Hippocampal formation (tissue), 2 donors: ENCODE results near the gene AFF4.
A peak's percentile ranks its signal among the peaks of the same experiment; 100 is the strongest.
"Not testable (repeated sequence)": the region's sequence is repeated elsewhere in the genome, so short reads cannot be mapped to it uniquely, and the experiment has no call there.

Experiments used
- DNase-seq, 2 donors: peaks; one replicate each; lab custom pipeline; 2025; lab: John Stamatoyannopoulos, UW

Gene AFF4

DNA sequence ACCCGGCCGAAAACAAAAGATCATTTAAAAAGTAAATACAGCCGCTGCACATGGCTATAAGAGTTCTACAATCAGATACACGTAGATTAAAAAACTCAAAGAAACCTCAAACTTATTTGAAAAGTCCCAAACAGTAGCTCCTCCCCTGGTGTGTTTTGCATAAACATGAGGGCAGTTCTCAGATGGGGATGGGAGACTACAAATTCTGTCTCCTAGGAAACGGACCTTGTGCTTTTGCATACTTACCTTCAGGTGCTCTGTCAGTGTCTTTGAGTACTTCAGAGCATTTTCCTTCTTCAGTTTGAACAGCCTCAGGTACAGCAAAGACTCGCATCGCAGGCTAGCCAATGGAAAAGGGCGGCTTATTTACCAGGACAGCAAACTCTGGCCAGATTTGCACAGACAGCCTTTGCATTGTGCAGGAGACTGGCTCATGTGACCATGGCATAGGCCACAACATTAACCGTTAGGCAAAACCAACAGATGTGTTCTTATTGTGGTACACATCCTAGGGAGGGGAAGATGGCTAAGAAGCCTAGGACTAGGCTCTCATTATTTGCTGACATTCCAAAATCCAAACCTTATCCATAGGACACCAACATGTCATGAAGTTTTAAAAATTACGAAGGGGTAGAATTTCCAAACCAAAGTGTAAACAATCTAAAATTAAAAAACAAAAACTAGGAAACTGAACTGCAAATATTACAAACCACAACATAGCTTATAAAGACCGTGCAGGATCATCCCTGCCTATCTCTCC, 77.2 kb downstream of the AFF4 start:
- peak in 1 of 2 donors; percentile 20 for DNase-seq

DNA sequence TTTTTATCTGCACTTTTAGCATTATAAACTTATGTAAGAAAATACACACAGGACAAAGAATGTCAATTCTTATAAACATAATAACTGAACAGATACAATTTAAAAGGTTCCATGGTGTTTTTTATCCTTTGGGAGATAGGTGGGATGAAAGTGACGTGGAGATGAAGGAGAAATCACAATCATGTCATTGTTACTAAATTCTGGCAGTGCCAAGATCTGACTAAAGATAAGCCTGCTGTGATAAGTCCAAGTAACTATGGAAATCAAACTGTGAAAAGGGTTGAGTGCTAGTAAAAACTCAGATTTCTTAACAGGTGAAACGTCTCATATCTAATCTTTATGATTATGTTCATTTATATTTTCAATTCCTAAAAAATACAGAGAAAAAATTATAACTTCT, 78.9 kb downstream of the AFF4 start:
- DNase-seq = no peak

DNA sequence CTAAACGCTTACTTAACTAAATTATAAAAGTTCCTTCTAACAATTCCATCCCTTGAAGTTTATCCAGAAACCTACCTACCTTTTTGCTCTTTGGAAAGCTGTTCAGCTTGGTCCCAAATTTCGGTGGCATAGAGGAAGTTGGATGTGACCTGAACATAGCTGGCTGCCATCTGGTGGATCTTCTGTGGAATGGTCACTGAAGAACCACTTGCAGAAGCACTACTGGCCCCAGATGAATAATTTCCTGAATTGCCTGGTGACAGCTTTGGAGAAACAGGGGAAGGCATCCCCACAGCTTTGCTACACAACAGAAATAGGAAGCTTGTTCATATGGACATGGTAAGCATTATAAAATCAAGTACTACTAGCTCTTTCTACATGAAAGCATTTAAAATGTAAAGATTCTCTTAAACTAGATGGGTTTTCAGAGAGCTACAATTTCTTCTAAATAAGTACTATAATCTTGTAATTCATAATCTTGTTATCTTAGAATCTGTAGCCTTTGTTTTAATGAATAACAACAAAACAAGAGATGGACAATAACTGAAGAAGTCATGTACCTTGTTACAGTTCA, 80.1 kb downstream of the AFF4 start:
- peak; percentile 39 to 85 for DNase-seq

DNA sequence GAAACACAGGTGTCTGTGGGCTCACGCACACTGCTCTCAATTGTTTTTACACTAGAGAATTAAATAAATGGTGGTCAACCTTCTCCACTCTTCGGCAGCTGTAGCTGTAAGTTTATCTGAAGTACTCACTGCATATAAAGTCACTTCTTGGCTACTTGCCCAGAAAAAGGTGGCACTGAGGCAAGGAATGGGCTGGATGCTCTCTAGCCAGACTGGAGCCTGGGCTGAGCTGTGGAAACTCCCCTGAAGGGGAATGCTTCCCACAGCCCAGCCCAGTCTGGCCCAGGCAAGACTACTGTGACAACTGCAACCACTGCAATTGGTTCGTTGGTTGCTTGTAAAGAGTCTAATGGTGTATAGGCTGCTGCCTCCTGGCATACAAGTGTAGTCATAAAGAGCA, 85.5 kb downstream of the AFF4 start:
- no peak for DNase-seq

DNA sequence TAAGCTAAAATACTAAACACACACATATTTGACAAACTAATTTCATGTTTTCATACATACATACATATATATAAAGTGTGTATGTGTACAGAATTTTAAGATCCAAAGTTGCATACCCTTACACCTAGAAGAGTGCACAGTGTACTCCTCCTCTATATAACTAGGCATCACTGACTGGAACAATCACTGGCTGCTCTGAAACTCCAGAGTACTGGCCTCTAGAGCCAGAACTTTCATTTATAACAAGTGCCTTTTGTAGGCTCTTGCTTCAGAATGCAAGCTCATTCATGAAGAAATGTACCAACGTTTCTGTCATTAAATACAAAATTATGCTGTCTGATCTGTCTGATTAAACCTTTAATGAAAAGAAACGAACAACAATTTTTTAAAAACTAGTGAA, 86.0 kb downstream of the AFF4 start:
- DNase-seq = peak in 1 of 2 donors; percentile 23

DNA sequence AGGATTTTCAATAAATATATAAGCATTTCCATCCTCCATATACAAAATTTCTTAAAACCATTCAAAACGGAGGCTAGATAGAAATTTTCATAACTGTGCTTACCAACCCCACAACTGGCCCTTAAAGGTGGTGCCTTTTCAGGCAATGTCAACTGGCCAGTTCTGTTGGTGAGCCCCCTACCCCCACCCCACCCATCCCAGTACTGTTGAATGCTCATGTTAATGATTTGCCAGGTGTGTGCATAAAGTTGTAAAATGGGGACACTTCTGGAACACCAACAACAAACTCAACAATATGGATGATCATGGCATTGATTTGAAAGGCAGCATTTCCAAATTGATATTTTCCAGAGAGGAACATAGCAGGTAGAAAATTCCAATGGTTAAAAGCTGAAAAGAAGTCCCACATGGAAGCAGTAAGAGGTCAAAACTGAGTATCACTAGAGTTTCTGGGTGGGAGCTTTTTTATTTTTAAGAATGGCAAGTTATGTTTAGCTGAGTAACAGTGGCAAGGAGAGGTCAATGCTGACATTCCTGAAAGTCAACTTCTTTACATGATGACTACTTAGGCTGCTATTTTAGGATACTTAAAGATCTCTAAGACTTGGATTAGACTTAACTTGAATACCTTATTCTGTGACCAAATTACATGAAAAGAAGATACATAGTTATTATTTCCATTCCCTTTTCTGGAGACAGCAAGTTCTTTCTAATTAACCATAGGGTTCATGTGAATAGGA, 87.2 kb downstream of the AFF4 start:
- DNase-seq = no peak

DNA sequence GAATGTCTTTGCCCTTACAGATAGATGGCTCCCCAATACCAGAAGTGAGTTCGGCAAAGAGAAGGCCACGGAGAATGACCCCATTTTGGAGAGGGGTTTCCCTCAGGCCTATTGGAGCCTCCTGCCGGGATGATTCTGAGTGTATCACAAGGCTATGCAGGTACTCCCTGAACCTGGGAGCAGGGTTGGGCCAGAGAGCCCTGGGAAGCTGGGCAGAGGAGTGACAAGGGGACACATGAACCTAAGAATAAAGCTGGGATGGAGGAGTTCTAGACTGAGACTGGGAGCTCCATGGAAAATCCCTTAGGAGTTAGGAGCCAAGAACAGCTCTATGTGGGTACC, 89.5 kb downstream of the AFF4 start:
- DNase-seq = no peak

DNA sequence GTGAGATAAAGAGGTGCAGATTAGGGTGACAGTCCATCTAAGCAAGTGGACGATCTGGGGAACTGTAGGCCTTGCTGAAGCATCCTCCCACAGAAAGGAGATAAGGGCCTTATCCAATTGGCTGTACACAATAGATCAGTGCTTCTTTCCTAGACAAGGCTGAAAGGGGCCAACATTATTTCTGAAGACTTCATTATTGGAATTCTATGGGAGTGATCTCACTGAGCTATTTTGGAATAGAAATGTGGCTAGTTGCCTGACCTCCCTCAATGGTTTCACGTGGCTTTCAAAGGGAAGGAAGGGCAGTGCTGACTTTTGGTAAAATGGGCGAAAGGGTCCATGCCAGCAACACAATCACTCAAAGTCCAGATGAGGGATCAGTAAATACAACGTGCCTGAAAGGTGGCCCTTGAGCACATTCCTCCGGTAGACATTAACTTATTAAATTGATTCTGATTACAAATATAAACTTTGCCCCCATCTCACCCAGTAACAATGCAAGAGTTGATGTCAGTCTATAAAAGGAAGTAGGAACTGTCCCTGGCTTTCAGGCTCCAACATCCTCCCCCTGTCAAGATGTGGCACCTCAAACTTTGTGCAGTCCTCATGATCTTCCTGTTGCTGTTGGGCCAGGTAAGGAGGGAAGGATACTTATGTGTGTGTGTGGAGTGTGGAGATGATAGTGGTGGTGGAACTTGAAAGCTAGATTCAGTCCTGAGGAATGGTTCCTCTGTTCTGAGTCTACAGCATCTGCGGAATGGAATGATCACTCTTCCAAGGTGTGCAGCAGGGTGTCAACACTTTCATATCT, 90.1 kb downstream of the AFF4 start, which contains the start of gene LEAP2:
LEAP2 (plus strand) TSS at position 550 of the 811 bp plus-strand sequence; CDS start at position 577, 27 bp downstream.
- no peak for DNase-seq

DNA sequence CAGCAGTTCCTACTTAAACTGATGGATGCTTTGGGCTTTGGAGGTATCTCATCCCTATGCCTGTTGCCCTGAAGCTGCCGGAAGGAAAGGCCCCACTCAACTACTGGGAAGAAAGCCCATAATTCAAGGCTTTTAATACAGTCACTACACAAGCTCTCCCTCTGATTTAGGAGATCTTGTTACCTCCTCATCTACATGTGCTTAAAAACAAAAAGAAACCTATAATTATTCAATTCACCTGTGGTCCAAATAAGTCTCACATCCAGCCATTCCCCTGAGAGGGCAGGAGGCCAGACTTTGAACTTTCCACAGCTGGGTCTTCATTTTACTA, 90.7 kb downstream of the AFF4 start:
- no peak for DNase-seq

DNA sequence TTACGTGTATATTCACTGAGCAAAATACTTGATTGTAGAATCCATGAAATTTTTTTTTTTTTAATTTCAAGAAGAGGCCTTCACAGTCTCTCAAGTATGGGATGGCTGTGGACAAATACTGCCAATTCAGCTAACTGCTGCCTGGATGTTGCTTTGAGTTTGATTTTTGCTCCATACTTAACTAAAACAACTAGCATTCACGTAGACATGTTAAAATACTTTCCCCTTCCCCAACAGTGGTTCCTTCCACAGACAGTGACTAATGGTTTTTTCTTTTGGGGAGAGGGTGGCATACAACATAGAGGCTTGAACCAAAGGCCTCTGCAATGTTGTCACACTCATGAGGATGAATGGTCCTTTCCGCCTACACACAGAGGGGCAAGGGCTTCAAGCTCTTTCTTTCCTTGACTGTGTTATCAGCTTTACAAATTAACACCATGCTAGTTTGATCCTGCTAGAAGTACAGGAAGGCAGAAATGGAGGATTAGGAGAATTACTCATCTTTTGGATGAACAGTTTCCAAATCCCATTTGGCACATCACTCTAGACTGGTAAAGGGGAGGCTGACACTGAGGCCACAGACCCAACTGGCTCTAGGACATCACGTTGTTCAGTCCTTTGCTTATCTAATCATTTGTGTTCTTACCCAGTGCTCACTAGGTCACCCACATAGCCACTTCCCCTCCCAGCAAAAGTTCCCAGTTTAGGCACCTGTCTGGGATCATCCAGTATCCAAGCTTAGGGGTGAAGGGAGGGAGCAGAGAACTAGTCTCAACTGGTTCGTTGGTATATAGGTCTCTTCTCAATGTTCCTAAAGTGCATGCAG, 91.8 kb downstream of the AFF4 start:
- no peak for DNase-seq

DNA sequence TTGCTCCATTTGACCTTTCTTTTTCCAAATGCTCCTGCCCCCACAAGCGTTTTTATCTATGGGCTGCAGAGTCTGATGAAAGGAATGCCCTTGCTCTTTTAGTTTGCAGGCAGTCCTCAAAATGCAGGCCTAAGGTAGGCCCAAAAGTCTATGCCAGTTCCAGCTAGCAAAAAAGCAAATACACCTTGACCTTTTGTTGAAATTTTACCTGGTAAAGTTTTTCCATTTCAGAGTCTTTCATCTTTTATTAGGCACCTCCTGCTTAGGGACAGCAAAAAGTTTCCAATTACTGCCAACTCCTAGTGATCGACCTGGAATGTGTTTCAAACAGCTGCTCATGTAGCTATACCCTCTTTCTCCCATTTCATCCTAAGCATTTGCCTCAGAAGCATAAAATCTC, 92.6 kb downstream of the AFF4 start:
- no peak for DNase-seq

DNA sequence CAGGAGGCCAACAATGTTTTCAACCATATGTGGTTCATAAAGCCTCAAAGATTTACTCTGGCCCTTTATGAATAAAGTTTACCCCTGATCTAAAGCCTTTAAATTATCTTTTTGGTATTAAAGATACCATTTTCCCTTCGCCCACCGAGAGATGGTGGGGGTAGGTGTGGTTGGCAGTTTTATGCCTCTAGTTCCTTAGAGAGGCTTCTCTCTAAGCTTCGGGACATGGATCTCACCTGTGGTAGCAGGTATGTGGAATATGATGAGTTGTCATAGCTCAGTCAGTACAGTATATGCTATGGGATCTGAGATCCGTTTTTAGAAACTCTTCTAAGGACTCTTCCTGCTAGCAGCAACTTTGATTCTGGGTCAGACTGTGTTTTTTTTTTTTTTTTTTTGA, 94.7 kb downstream of the AFF4 start:
- no peak for DNase-seq

DNA sequence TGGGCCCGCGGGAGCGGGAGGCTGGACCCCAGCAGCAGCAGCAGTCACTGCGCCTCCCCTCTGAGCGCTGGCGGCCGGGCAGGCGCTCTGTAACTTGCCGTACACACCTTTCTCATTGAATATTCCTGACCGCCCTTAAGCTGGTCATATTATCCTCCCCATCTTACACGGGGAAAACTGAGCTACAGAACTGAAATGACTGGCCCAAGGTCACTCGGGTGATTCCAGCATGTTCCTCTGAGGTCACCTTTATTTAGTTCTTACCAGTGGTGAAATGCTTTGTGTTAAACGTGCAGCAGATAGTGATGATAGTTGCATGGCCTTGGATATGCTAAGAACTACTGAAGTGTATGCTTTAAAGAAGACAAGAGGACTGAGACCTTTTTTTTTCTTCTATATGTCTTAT, 96.4 kb downstream of the AFF4 start:
- no peak for DNase-seq

DNA sequence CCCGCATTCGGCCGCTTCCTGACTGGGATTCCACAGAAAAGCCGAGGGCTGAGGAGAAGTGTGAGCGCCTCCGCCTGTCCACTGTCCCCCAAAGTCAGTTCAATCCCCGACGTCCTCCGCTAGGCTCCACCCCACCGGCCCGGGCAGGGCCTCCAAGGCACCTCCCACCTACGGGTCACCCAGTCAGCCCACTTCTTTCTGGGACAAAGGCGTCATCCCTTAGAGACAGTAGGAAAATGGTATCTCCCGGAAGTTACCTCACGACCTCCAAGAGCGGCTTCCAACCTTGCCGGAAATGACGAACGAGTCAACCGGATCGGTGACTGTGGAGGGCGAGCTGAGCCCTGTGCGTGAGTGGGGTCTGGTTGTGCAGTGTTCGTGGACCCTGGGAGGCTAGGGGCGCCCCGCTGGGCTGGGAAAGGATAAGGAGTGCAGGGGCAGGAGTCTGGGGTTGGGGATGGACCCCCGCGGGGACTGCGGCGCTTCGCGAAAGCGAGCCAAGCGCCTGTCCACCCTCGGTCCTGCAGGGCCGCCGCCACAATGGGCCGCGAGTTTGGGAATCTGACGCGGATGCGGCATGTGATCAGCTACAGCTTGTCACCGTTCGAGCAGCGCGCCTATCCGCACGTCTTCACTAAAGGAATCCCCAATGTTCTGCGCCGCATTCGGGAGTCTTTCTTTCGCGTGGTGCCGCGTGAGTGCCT, 96.9 kb downstream of the AFF4 start, which contains the start of the genes GDF9 and UQCRQ:
GDF9 (minus strand) TSS at position 128 of the 704 bp plus-strand sequence. CDS start 1,936 bp downstream, outside the sequence.
UQCRQ (plus strand) TSS at position 301 of the 704 bp plus-strand sequence; CDS start at position 541, 240 bp downstream.
- peak; percentile 98 to 100 for DNase-seq

DNA sequence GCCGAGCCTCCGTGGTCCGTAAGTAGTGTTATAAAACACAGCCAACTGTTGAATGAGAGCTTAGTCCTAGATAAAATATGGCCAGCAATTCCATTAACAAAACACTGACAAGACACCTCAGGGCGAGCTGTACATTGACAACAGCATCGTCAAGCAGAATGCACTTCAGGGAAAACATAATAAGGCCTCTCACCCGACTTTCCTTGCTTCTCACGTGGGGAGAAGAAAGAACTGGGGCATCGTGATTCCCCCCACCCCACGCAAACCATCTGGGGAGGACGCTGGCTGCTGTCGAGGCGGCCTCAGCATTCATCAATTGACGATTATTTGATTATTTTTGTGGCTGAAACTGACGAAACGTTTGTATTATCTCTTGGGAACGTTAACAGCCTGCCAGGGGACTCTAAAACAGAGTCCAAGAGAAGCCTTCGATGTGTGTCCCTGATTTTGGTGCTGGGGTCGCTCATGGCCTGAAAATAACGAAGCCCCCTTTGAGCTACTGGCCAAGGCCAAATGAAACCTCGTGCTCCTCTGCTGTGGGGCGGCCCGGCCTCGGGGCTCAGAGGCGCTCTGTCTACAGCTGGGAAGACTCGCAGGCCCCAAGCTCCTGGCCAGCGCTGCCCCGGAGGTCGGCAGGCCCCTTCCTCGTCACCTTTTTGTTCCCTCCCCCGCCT, 97.6 kb downstream of the AFF4 start:
- DNase-seq = peak in 1 of 2 donors; percentile 35

DNA sequence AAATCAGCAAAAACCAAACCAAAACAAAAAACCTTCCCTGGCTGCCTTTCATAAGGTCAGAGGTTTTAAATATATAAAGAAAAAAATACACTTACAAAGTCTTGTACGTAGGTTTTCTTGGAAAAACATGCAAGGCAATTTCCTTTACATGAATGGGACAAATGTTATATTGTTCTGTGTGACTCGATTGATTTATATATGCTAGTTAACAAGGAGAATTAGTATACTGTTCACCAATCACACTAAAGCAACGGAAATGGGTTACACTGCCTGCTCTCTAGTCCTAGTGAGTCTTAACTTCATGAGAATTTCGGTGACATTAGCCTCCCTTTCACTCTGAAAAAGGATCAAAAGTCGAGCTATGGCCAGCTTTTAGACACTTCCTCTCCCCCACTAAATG, 102.7 kb downstream of the AFF4 start:
- no peak for DNase-seq

DNA sequence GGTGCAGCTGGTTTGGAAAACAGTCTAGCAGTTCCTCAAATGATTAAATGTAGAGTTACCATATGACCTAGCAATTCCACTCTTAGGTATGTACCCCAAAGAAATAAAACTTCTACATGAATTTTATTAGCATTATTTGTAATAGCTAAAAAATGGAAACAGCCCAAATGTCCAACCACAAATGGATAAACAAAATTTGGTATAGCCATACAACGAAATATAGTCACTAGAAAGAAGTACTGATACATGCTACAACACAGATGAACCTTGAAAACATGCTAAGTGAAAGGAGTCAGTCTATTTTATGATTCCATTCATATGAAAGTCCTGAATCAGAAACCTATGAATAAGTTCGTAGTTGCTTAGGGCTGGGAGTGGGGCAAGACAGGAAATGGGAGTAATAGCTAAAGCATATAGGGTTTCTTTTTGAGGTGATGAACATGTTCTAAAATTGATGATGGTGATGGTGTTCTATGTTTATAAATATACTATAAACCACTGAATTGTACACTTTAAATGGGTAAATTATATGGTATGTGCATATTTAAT, 103.5 kb downstream of the AFF4 start:
- no peak for DNase-seq

DNA sequence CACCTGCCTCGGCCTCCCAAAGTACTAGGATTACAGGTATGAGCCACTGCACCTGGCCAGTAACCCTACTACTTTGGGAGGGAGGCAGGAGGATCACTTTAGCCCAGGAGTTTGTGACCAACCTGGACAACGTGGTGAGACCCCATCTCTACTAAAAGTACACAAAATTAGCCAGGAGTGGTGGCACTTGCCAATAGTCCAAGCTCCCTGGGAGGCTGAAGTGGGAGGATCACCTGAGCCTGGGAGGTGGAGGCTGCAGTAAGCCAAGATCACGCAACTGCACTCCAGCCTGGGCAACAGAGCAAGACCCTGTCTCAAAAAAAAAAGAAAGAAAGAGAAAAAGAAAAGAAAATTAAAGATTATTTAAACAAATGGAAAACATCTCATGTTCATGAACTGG, 107.4 kb downstream of the AFF4 start:
- no peak for DNase-seq

DNA sequence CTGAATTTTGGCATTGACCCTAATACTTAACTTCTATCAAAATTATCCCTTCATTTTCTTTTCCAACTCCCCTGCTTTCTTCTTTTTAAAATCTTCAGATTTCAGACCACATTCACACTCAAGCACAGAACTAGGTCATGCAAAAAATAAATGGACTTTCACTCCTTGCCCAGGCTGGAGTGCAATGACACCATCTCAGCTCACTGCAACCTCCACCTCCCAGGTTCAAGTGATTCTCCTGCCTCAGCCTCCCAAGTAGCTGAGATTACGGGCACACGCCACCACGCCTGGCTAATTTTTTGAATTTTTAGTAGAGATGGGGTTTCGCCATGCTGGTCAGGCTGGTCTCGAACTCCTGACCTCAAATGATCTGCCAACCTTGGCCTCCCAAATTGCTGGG, 108.4 kb downstream of the AFF4 start:
- not testable (repeated sequence) for DNase-seq

DNA sequence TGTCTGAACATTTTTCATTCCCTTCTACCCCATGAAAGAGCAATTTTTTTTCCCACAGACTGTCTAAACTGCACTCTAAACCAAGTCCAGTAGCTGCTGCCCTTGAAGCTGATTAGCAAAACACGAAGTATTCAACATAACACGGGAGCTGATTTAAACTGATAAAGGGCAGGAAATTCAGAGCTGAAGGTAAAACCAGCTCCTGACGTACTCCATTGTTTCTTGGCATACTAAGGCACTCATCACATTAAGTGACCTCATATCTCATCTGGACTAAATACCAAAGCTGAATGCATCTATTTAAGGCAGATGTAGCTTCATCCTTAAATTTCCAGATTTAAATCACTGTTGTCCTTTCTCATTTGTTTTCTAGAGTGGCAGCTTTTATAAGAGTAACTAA, 109.1 kb downstream of the AFF4 start:
- no peak for DNase-seq
